ENCODE measurements around the gene PRAC2. TPM values are rescaled to one million over a fixed set of nuclear protein-coding genes. Genes with fewer than 3 reads are reported as not detected.

PRAC2 gene
- total RNA-seq, 1 experiment from 2014 or later = not detected

DNA sequence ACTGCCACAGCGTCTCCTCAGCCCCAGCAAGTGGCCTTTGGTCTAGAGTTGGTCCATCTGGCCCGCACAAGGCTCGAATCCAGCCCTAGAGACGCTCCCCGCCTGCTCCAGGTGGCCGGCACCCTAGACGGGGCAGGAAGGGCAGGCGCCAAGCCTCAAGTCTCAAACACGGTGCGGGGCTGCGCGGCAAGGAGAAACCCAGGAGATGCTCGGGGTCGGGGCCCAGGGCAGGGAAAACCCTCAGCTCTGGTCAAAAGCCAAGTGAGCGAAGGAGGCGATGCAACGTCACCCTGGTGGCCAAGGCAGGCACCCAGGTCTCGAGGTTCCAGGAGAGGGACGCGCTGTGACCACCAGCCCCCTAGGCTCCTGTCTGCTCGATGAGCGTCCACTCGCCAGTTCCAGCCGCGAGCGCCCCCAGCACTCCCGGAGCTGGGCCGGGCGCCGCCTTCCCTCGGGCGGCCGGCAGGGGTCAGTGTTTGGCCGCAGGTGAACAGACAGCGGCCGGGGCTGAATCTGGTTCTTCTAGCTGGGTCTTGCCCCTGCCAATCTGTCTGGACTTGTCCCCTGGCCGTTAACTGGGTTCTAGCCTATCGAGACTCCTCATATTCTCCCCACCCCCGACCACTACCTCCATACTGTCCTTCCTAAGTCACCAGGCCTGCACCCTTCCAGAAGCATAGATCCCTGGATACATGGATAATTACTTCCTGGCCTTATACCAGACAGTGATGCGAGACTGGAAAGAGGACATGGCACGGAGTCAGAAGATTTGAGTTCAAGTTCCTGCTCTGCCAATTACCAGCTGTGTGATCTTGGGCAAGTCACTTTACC is 44.6 kb upstream of the PRAC2 start:
- no peaks in the 10 kb centered on the region for H3K27me3 ChIP-seq (ENCODE audit: control insufficient read depth, insufficient read depth, low read length)
- BruUV-seq (replicated peaks) = no TSS peak
- ChIA-PET CTCF (interaction anchor here (0.6 to 3.5 kb wide), 24 partner anchors 10 to 357 kb away, joined by 3 to 48 read pairs (median 4); partner anchors contain the start of gene HOXB9), POLR2A (interaction anchor here (0.6 kb wide), 2 partner anchors 60 to 305 kb away, joined by 3 to 4 read pairs; no protein-coding TSS in a partner anchor)
- H3K9me3 ChIP-seq (ENCODE audit: control insufficient read depth, insufficient read depth, low read depth, low read length) = no peaks in the 10 kb centered on the region
- intact Hi-C loops (cut with micrococcal nuclease; ENCODE audit: unreplicated experiment) (loop anchor here (2.0 to 5.0 kb wide), 3 partner anchors 44 to 200 kb away; partner anchors contain the start of genes PRAC1 and PRAC2), in situ Hi-C loops (cut with HindIII; ENCODE audit: low pct_unique_long_range_greater_than_20kb, low sequenced_read_pairs) (no loop called here)
- peak overlapping the region; percentile 11 to 42 for H3K4me3 ChIP-seq (ENCODE audit: low read depth in 2 of 2, low read length in 2 of 2)
- TF ChIP-seq, protein P1, sequence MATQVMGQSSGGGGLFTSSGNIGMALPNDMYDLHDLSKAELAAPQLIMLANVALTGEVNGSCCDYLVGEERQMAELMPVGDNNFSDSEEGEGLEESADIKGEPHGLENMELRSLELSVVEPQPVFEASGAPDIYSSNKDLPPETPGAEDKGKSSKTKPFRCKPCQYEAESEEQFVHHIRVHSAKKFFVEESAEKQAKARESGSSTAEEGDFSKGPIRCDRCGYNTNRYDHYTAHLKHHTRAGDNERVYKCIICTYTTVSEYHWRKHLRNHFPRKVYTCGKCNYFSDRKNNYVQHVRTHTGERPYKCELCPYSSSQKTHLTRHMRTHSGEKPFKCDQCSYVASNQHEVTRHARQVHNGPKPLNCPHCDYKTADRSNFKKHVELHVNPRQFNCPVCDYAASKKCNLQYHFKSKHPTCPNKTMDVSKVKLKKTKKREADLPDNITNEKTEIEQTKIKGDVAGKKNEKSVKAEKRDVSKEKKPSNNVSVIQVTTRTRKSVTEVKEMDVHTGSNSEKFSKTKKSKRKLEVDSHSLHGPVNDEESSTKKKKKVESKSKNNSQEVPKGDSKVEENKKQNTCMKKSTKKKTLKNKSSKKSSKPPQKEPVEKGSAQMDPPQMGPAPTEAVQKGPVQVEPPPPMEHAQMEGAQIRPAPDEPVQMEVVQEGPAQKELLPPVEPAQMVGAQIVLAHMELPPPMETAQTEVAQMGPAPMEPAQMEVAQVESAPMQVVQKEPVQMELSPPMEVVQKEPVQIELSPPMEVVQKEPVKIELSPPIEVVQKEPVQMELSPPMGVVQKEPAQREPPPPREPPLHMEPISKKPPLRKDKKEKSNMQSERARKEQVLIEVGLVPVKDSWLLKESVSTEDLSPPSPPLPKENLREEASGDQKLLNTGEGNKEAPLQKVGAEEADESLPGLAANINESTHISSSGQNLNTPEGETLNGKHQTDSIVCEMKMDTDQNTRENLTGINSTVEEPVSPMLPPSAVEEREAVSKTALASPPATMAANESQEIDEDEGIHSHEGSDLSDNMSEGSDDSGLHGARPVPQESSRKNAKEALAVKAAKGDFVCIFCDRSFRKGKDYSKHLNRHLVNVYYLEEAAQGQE (IDR thresholded peaks at IDR 0.05; ENCODE audit: insufficient read depth in 1 of 2, low read depth in 2 of 2, low read length in 1 of 2) = no peak
- TF ChIP-seq, protein P2, sequence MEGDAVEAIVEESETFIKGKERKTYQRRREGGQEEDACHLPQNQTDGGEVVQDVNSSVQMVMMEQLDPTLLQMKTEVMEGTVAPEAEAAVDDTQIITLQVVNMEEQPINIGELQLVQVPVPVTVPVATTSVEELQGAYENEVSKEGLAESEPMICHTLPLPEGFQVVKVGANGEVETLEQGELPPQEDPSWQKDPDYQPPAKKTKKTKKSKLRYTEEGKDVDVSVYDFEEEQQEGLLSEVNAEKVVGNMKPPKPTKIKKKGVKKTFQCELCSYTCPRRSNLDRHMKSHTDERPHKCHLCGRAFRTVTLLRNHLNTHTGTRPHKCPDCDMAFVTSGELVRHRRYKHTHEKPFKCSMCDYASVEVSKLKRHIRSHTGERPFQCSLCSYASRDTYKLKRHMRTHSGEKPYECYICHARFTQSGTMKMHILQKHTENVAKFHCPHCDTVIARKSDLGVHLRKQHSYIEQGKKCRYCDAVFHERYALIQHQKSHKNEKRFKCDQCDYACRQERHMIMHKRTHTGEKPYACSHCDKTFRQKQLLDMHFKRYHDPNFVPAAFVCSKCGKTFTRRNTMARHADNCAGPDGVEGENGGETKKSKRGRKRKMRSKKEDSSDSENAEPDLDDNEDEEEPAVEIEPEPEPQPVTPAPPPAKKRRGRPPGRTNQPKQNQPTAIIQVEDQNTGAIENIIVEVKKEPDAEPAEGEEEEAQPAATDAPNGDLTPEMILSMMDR (IDR thresholded peaks at IDR 0.05) = peak; percentile 100
- TF ChIP-seq TCF7L2 (IDR thresholded peaks at IDR 0.05; ENCODE audit: low read depth, low read length) = no peak
- no peak for TF ChIP-seq SIN3A (IDR thresholded peaks at IDR 0.05; ENCODE audit: borderline replicate concordance, insufficient read depth, low read depth, low read length)
- no peak; the same call in 1 of the 2 replicates for TF ChIP-seq POLR2AphosphoS5 (IDR thresholded peaks at IDR 0.05; ENCODE audit: low read depth, low read length)
- H3K36me3 ChIP-seq (ENCODE audit: control insufficient read depth, insufficient read depth, low read length) = no peaks in the 10 kb centered on the region
- H3K27ac ChIP-seq (ENCODE audit: low read length) = no peak overlapping the region
- H3K4me1 ChIP-seq (ENCODE audit: control insufficient read depth, insufficient read depth, low read length) = no peaks in the 10 kb centered on the region; the same call in 1 of the 2 replicates
- DNase-seq (ENCODE audit: low read depth, low spot score) = no peak
- ATAC-seq = peak; percentile 95

DNA sequence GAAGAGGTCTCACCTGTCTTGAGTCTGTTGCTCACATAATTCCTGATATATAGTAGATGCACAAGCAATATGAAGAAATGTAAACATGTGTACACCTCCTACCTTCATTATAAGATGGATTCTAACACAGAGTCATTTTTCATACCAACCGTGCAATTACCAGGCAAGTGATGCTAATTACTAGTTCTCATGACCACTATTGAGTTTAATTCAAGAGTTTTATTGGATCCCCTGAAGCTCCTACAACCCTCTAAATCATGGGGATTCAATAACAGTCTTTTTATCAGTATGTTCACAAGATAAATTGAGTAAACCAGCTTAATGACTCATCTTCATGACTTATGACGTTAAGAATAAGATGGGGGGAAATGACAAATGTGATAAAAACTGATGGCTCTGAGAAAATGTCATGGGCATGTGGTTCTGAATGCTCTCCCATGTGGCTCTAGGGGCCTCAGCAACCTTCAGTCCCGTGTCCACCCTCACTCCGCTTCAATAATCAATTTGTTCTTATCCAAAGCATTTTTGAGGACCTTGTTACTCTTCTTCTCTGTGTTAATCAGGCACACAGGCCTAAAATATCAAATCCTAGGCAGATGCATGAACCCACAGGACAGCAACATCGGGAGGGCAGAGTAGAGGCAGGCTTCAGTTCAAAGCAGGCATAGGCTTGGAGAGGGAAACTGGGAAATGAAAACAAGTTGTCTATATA is 43.4 kb upstream of the PRAC2 start:
- ChIA-PET POLR2A (interaction anchor here (0.6 kb wide), 1 partner anchor 39 kb away, joined by 3 read pairs; no protein-coding TSS in a partner anchor), CTCF (interaction anchor here (0.8 to 3.5 kb wide), 14 partner anchors 30 to 353 kb away, joined by 3 to 48 read pairs (median 4); partner anchors contain the start of gene HOXB9)
- in situ Hi-C loops (cut with HindIII; ENCODE audit: low pct_unique_long_range_greater_than_20kb, low sequenced_read_pairs) (no loop called here), intact Hi-C loops (cut with micrococcal nuclease; ENCODE audit: unreplicated experiment) (loop anchor here (2.0 to 5.0 kb wide), 3 partner anchors 43 to 199 kb away; partner anchors contain the start of genes PRAC1 and PRAC2)
- TF ChIP-seq, protein P2 (IDR thresholded peaks at IDR 0.05) = no peak
- TF ChIP-seq TCF7L2 (IDR thresholded peaks at IDR 0.05; ENCODE audit: low read depth, low read length) (no peak), POLR2AphosphoS5 (IDR thresholded peaks at IDR 0.05; ENCODE audit: low read depth, low read length) (no peak), SIN3A (IDR thresholded peaks at IDR 0.05; ENCODE audit: borderline replicate concordance, insufficient read depth, low read depth, low read length) (no peak)
- TF ChIP-seq, protein P1 (IDR thresholded peaks at IDR 0.05; ENCODE audit: insufficient read depth in 1 of 2, low read depth in 2 of 2, low read length in 1 of 2) = no peak
- DNase-seq (ENCODE audit: low read depth, low spot score) = no peak
- no peaks in the 10 kb centered on the region for H3K9me3 ChIP-seq (ENCODE audit: control insufficient read depth, insufficient read depth, low read depth, low read length)
- no peaks in the 10 kb centered on the region for H3K27me3 ChIP-seq (ENCODE audit: control insufficient read depth, insufficient read depth, low read length)
- ATAC-seq = no peak
- no peak overlapping the region for H3K4me3 ChIP-seq (ENCODE audit: low read depth in 2 of 2, low read length in 2 of 2)
- no peaks in the 10 kb centered on the region; the same call in 1 of the 2 replicates for H3K4me1 ChIP-seq (ENCODE audit: control insufficient read depth, insufficient read depth, low read length)
- H3K27ac ChIP-seq (ENCODE audit: low read length) = no peak overlapping the region
- H3K36me3 ChIP-seq (ENCODE audit: control insufficient read depth, insufficient read depth, low read length) = no peaks in the 10 kb centered on the region
- BruUV-seq (replicated peaks) = no TSS peak
